Neural progenitor cell (in vitro differentiated cells): ENCODE results near the gene TLCD2. TPM values are rescaled to one million over a fixed set of nuclear protein-coding genes. Genes with fewer than 3 reads are reported as not detected.
"Not testable (repeated sequence)": the region's sequence is repeated elsewhere in the genome, so short reads cannot be mapped to it uniquely, and the experiment has no call there.

Source experiments
- DNase-seq: peaks from one replicate; pipeline ENCODE4 v3.0.0-alpha.2; 2016; ENCODE audit warnings: low spot score
- H2AFZ ChIP-seq: fragments of 200-600 bp; sonication (generic); replicated peaks from 2 replicates; pipeline ENCODE4 v1.6.1; 2016; ENCODE audit warnings: antibody characterized with exemption
- H3F3A ChIP-seq: fragments of 200-600 bp; sonication (generic); 2 replicates; pipeline ENCODE4 v1.6.1; 2016; ENCODE audit warnings: antibody characterized with exemption, low read depth
- H3K27ac ChIP-seq: fragments of 200-600 bp; sonication (generic); 2 replicates; pipeline ENCODE4 v1.5.1; 2016; ENCODE audit warnings: mild to moderate bottlenecking
- H3K27me3 ChIP-seq: fragments of 200-600 bp; sonication (generic); 2 replicates; pipeline ENCODE4 v1.6.1; 2016; ENCODE audit warnings: mild to moderate bottlenecking, moderate library complexity
- H3K36me3 ChIP-seq: fragments of 200-600 bp; sonication (generic); 2 replicates; pipeline ENCODE4 v1.5.1; 2016
- H3K4me1 ChIP-seq: fragments of 200-600 bp; sonication (generic); 2 replicates; pipeline ENCODE4 v1.6.1; 2016; ENCODE audit warnings: mixed run types
- H3K4me2 ChIP-seq: fragments of 200-600 bp; sonication (generic); 2 replicates; pipeline ENCODE4 v1.6.1; 2016
- H3K4me3 ChIP-seq: fragments of 200-600 bp; sonication (generic); 2 replicates; pipeline ENCODE4 v1.5.1; 2016
- H3K79me2 ChIP-seq: fragments of 200-600 bp; sonication (generic); 2 replicates; pipeline ENCODE4 v1.6.1; 2016; ENCODE audit warnings: low read depth
- H3K9ac ChIP-seq: fragments of 200-600 bp; sonication (generic); 2 replicates; pipeline ENCODE4 v1.6.1; 2016
- H3K9me3 ChIP-seq: fragments of 200-600 bp; sonication (generic); 2 replicates; pipeline ENCODE4 v1.5.1; 2016; ENCODE audit warnings: low read depth
- H4K20me1 ChIP-seq: fragments of 200-600 bp; sonication (generic); 2 replicates; pipeline ENCODE4 v1.6.1; 2016; ENCODE audit warnings: low read depth
- H3K27ac Mint-ChIP-seq: 3 replicates; pipeline ENCODE4 v1.8.0; 2021; ENCODE audit warnings: mixed read lengths
- H3K27me3 Mint-ChIP-seq: 2 replicates; pipeline ENCODE4 v1.8.0; 2022; ENCODE audit warnings: low read depth, mild to moderate bottlenecking, inconsistent platforms, moderate library complexity, mixed read lengths; ENCODE audit not compliant: insufficient read depth
- H3K36me3 Mint-ChIP-seq: 3 replicates; pipeline ENCODE4 v1.8.0; 2021; ENCODE audit warnings: mixed read lengths
- H3K4me1 Mint-ChIP-seq: 3 replicates; pipeline ENCODE4 v1.8.0; 2021; ENCODE audit warnings: mixed read lengths
- H3K4me3 Mint-ChIP-seq: 3 replicates; pipeline ENCODE4 v1.8.0; 2021; ENCODE audit warnings: mild to moderate bottlenecking, moderate library complexity, mixed read lengths
- H3K9me3 Mint-ChIP-seq: 3 replicates; pipeline ENCODE4 v1.8.0; 2020; ENCODE audit warnings: mixed read lengths
- EZH2 ChIP-seq: fragments of 200-600 bp; sonication (generic); IDR thresholded peaks from 2 replicates; pipeline ENCODE4 v1.6.1; 2017; ENCODE audit warnings: antibody characterized with exemption, mild to moderate bottlenecking, moderate library complexity
- EZH2phosphoT487 ChIP-seq: fragments of 200-600 bp; sonication (generic); IDR thresholded peaks from 2 replicates; pipeline ENCODE4 v1.6.1; 2017; ENCODE audit warnings: antibody characterized with exemption
- total RNA-seq: library from RNA; depleted of rRNA; stranded (reverse); fragments of >200 nt; gene quantifications from 2 replicates; pipeline ENCODE4 v1.2.3, GENCODE V29; 2015; ENCODE audit warnings: low replicate concordance
- TF ChIP-seq, protein P1 (sequence below): fragments of 200-600 bp; sonication (generic); IDR thresholded peaks from 2 replicates; pipeline ENCODE4 v1.5.1; 2017; ENCODE audit warnings: antibody characterized with exemption, mild to moderate bottlenecking

The TLCD2 gene
- total RNA-seq, 1 donor from 2014 or later: 0.15 TPM

DNA sequence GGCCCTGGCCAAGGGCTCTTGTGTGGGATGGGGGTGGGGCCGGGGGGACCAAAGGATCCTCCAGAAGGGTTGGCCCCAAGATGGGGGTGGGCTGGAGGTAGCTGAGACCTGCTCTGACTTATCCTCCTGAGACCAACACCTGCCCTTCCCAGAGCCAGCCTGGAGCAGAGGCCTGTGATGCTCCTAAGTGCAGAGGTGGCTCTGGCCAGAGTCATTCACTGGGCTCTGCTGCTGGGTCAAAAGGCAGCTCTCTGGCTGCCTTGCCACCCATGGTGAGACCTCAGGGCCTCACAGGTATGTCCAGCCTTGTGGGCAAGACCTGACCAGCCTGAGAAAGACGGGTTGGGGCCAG, 32.9 kb upstream of the TLCD2 start:
- H3K27ac Mint-ChIP-seq: no peak overlapping the region
- no peaks in the 10 kb centered on the region for H4K20me1 ChIP-seq
- peaks cover 2% of the 10 kb centered on the region for H3F3A ChIP-seq
- H3K27ac ChIP-seq: no peak overlapping the region
- no peaks in the 10 kb centered on the region for H3K36me3 Mint-ChIP-seq
- H3K4me1 Mint-ChIP-seq: peaks cover 2% of the 10 kb centered on the region
- H3K9ac ChIP-seq: no peak overlapping the region
- H3K4me3 Mint-ChIP-seq: no peak overlapping the region
- no peaks in the 10 kb centered on the region for H3K36me3 ChIP-seq
- H2AFZ ChIP-seq: no peak overlapping the region
- no peak overlapping the region for H3K4me3 ChIP-seq
- no peak overlapping the region for H3K4me2 ChIP-seq
- H3K27me3 ChIP-seq: no peaks in the 10 kb centered on the region
- TF ChIP-seq, protein P1, sequence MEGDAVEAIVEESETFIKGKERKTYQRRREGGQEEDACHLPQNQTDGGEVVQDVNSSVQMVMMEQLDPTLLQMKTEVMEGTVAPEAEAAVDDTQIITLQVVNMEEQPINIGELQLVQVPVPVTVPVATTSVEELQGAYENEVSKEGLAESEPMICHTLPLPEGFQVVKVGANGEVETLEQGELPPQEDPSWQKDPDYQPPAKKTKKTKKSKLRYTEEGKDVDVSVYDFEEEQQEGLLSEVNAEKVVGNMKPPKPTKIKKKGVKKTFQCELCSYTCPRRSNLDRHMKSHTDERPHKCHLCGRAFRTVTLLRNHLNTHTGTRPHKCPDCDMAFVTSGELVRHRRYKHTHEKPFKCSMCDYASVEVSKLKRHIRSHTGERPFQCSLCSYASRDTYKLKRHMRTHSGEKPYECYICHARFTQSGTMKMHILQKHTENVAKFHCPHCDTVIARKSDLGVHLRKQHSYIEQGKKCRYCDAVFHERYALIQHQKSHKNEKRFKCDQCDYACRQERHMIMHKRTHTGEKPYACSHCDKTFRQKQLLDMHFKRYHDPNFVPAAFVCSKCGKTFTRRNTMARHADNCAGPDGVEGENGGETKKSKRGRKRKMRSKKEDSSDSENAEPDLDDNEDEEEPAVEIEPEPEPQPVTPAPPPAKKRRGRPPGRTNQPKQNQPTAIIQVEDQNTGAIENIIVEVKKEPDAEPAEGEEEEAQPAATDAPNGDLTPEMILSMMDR: no peak
- TF ChIP-seq EZH2 (no peak), EZH2phosphoT487 (no peak)
- no peaks in the 10 kb centered on the region for H3K79me2 ChIP-seq
- H3K4me1 ChIP-seq: no peaks in the 10 kb centered on the region
- H3K9me3 ChIP-seq: no peaks in the 10 kb centered on the region
- peaks cover 8% of the 10 kb centered on the region for H3K27me3 Mint-ChIP-seq
- no peaks in the 10 kb centered on the region for H3K9me3 Mint-ChIP-seq
- DNase-seq: no peak

DNA sequence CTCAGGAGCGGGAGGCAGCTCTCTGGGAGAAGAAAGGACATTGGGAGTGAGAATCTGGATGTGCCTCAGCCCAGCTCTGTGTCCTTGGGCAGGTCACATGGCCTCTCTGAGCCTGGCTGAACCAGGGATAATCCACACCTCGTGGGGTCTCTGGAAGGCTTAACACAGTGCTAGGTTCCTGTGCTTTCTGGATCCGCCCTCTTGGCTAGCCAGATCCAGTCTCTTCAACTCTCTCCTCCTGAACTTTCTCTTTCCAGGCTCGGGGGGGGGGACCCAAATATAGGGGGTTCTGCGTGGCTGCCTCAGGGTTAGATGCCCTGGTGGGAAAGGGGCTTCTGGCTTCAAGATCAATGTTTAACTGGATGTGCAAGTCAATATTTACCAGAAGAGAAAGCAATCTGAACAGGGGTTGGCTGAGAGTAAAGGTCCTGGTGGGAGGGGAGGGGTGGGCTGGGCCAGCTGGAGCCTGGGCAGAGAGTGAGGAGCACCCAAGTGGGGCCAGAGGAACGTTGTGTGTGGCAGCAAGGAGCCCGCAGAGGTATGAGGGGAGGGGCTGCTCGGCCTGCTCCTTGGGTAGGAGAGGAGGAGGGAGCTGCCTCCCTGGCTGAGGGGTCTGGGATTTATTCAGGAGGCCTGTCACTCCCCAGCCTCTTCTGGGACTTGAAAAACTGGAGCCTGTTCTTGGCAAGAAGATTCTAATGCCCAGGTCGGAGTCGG, 32.4 kb upstream of the TLCD2 start, which contains the start of gene SERPINF2:
SERPINF2 (plus strand) TSS at position 501 of the 717 bp plus-strand sequence. CDS start 2,125 bp downstream, outside the sequence.
- Histone ChIP-seq H3K79me2 (no peaks in the 10 kb centered on the region), H3K9ac (no peak within 1 kb of the TSS), H3K36me3 (no peaks in the 10 kb centered on the region), H4K20me1 (no peaks in the 10 kb centered on the region), H3K4me2 (no peak within 1 kb of the TSS), H3K9me3 (no peaks in the 10 kb centered on the region), H3K4me1 (no peaks in the 10 kb centered on the region), H2AFZ (peak within 1 kb of the TSS; percentile 3), H3K27me3 (no peaks in the 10 kb centered on the region), H3K4me3 (no peak within 1 kb of the TSS), H3K27ac (no peak within 1 kb of the TSS), H3F3A (peaks cover 2% of the 10 kb centered on the region)
- H3K36me3 Mint-ChIP-seq: no peaks in the 10 kb centered on the region
- no peak for TF ChIP-seq EZH2phosphoT487
- TF ChIP-seq EZH2: no peak
- TF ChIP-seq, protein P1: no peak
- H3K27ac Mint-ChIP-seq: peak within 1 kb of the TSS; percentile 67
- peaks cover 2% of the 10 kb centered on the region for H3K4me1 Mint-ChIP-seq
- DNase-seq: no peak
- H3K9me3 Mint-ChIP-seq: no peaks in the 10 kb centered on the region
- peaks cover 8% of the 10 kb centered on the region for H3K27me3 Mint-ChIP-seq
- H3K4me3 Mint-ChIP-seq: no peak within 1 kb of the TSS

DNA sequence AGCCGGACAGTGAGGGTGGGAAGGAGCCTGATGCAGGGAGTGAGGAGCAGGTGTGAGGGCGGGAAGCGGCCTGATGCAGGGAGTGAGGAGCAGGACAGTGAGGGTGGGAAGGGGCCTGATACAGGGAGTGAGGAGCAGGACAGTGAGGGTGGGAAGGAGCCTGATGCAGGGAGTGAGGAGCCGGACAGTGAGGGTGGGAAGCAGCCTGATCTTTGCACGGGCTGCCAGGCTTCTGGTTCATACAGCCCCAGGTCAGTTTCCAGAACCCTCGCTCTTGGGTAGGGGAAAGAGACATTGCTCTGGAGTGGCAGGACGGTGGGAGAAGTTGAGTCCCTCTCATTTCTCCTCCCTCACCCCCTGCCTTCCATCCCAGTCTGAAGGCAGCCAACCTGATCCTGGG, 31.7 kb upstream of the TLCD2 start:
- H3K27ac ChIP-seq, H3K4me1 Mint-ChIP-seq: not testable (repeated sequence)

DNA sequence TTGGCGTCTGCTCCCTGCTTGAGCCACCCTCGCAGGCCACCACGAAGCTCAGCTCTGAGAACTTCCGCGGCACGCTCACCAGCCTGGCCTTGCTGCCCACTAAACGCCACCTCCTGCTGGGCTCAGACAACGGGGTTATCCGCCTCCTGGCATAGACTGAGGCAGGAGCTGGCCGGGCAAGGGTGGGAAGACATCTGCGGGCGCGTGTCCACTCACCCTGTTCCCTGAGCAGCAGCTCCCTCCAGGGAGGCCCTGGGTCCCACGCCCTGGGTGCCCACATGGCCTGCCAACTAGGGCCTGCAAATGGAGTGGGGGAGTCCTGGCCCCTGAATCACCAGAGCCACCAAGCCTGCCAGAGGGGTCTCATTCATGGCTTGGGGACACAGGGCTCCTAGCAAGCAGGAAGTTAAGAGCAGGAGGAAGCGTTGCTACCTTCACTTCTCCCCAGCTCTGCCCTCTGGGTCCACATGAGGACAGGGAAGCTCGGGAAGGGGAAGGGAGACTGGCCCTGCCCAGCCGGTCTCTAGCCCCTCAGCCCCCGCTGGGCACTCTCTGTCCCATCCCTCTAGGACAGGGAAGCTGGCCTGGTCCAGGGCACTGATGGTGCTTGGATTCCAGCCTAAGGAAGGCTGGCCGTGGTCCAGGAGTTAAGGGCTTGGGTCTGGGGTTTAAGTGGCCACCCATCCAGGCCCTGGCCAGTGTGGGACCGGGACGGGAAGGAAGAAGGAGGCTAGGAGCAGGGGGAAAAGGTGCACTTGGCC, 27.5 kb upstream of the TLCD2 start:
- Histone ChIP-seq H3K4me2 (no peak overlapping the region), H3K27ac (no peak overlapping the region), H2AFZ (no peak overlapping the region), H3K4me1 (no peaks in the 10 kb centered on the region), H4K20me1 (no peaks in the 10 kb centered on the region), H3K9ac (no peak overlapping the region), H3K27me3 (no peaks in the 10 kb centered on the region), H3K4me3 (no peak overlapping the region), H3K9me3 (no peaks in the 10 kb centered on the region), H3F3A (no peaks in the 10 kb centered on the region), H3K79me2 (no peaks in the 10 kb centered on the region), H3K36me3 (no peaks in the 10 kb centered on the region)
- H3K27me3 Mint-ChIP-seq: peaks cover under 1% of the 10 kb centered on the region
- peaks cover 3% of the 10 kb centered on the region for H3K36me3 Mint-ChIP-seq
- H3K4me1 Mint-ChIP-seq: peaks cover 12% of the 10 kb centered on the region
- H3K9me3 Mint-ChIP-seq: no peaks in the 10 kb centered on the region
- TF ChIP-seq EZH2: no peak
- no peak for TF ChIP-seq EZH2phosphoT487
- TF ChIP-seq, protein P1: no peak
- H3K4me3 Mint-ChIP-seq: peak overlapping the region; percentile 30
- peak overlapping the region; percentile 90 for H3K27ac Mint-ChIP-seq
- no peak for DNase-seq

More for the DNA sequence above, 31.7 kb upstream of the TLCD2 start:
- not testable (repeated sequence) for H3K9me3 ChIP-seq, H3K27ac Mint-ChIP-seq, H3K4me3 ChIP-seq, H3K4me1 ChIP-seq, H3K36me3 ChIP-seq, H4K20me1 ChIP-seq, H3K9ac ChIP-seq, H3F3A ChIP-seq, H3K27me3 ChIP-seq, H3K9me3 Mint-ChIP-seq, H3K4me2 ChIP-seq, H3K79me2 ChIP-seq, DNase-seq, H3K4me3 Mint-ChIP-seq, H3K36me3 Mint-ChIP-seq, H2AFZ ChIP-seq, H3K27me3 Mint-ChIP-seq
